PC-3 (cell line): Measurements from ENCODE around the gene ULBP3. TPM values are rescaled to one million over a fixed set of nuclear protein-coding genes. Genes with fewer than 3 reads are reported as not detected.
A peak's percentile ranks its signal among the peaks of the same experiment; 100 is the strongest.
"Not testable (repeated sequence)": the region's sequence is repeated elsewhere in the genome, so short reads cannot be mapped to it uniquely, and the experiment has no call there.

Experiments
- ATAC-seq: fragments of 200-7000 bp; cut with Tn5 transposase; 2 replicates; pipeline ENCODE4 v1.9.1; 2020; ENCODE audit warnings: mild to moderate bottlenecking, moderate library complexity
- BruUV-seq: library from RNA; stranded (reverse); fragments of 400-500 nt; replicated peaks from 2 replicates; lab custom pipeline; 2021; lab: Mats Ljungman, UMichigan
- CTCF ChIA-PET: fragments of 300-600 bp; sonication (Branson Sonifier 250); formaldehyde crosslinking; loops from one replicate; lab custom pipeline; 2022; ENCODE audit warnings: antibody characterized with exemption; lab: Charles Lee
- POLR2A ChIA-PET: fragments of 300-600 bp; sonication (Branson Sonifier 250); formaldehyde crosslinking; loops from one replicate; lab custom pipeline; 2022; ENCODE audit warnings: antibody characterized with exemption; ENCODE audit not compliant: unreplicated experiment; lab: Charles Lee
- DNase-seq: peaks from one replicate; pipeline ENCODE4 v3.0.0-alpha.2; 2015
- H2AFZ ChIP-seq: fragments of 300-600 bp; sonication (generic); 2 replicates; pipeline ENCODE4 v1.6.0; 2016; ENCODE audit warnings: antibody characterized with exemption, low read length
- H3F3A ChIP-seq: fragments of 300-600 bp; sonication (generic); one replicate; pipeline ENCODE4 v1.6.0; 2017; ENCODE audit warnings: antibody characterized with exemption, low read length, control low read depth, mild to moderate bottlenecking; ENCODE audit not compliant: unreplicated experiment
- H3K27ac ChIP-seq: fragments of 300-600 bp; sonication (generic); 2 replicates; pipeline ENCODE4 v1.5.1; 2016; ENCODE audit warnings: mild to moderate bottlenecking, low read length
- H3K27me3 ChIP-seq: fragments of 300-600 bp; sonication (generic); 2 replicates; pipeline ENCODE4 v1.6.1; 2016; ENCODE audit warnings: low read length, mixed read lengths
- H3K36me3 ChIP-seq: fragments of 300-600 bp; sonication (generic); 2 replicates; pipeline ENCODE4 v1.6.1; 2016; ENCODE audit warnings: low read depth, mixed run types, low read length, mixed read lengths
- H3K4me1 ChIP-seq: fragments of 300-600 bp; sonication (generic); 2 replicates; pipeline ENCODE4 v1.5.1; 2016; ENCODE audit warnings: low read length; ENCODE audit not compliant: insufficient read depth
- H3K4me2 ChIP-seq: fragments of 300-600 bp; sonication (generic); 2 replicates; pipeline ENCODE4 v1.6.0; 2016; ENCODE audit warnings: low read length
- H3K4me3 ChIP-seq: fragments of 300-600 bp; sonication (generic); 2 replicates; pipeline ENCODE4 v1.5.1; 2016; ENCODE audit warnings: mild to moderate bottlenecking, low read length, mixed read lengths
- H3K79me2 ChIP-seq: fragments of 300-600 bp; sonication (generic); 2 replicates; pipeline ENCODE4 v1.6.1; 2017; ENCODE audit warnings: low read length, mixed read lengths
- H3K9ac ChIP-seq: fragments of 300-600 bp; sonication (generic); 2 replicates; pipeline ENCODE4 v1.6.0; 2016; ENCODE audit warnings: mild to moderate bottlenecking, low read length
- H3K9me2 ChIP-seq: fragments of 300-600 bp; sonication (generic); replicated peaks from 2 replicates; pipeline ENCODE4 v1.6.1; 2016; ENCODE audit warnings: mixed run types, low read length, mixed read lengths
- H3K9me3 ChIP-seq: fragments of 300-600 bp; sonication (generic); 2 replicates; pipeline ENCODE4 v1.6.1; 2016; ENCODE audit warnings: low read length, mixed read lengths
- H4K20me1 ChIP-seq: fragments of 300-600 bp; sonication (generic); 2 replicates; pipeline ENCODE4 v1.6.1; 2016; ENCODE audit warnings: low read length, mixed read lengths
- CTCF ChIP-seq: fragments of 300-600 bp; sonication (generic); conservative IDR thresholded peaks from 2 replicates; pipeline ENCODE4 v1.5.1; 2017; ENCODE audit warnings: antibody characterized with exemption, low read depth, mild to moderate bottlenecking, low read length
- EZH2 ChIP-seq: fragments of 300-600 bp; sonication (generic); IDR thresholded peaks from one replicate; pipeline ENCODE4 v1.6.1; 2017; ENCODE audit warnings: antibody characterized with exemption, mild to moderate bottlenecking, low read length; ENCODE audit not compliant: unreplicated experiment
- EZH2phosphoT487 ChIP-seq: fragments of 300-600 bp; sonication (generic); IDR thresholded peaks from 2 replicates; pipeline ENCODE4 v1.6.1; 2018; ENCODE audit warnings: mild to moderate bottlenecking, antibody characterized with exemption, low read length, borderline replicate concordance
- intact Hi-C: fragments of 100-400 bp; cut with micrococcal nuclease; formaldehyde crosslinking; loops from 2 replicates; pipeline ENCODE4 v1.9.0; 2023
- total RNA-seq: library from RNA; depleted of rRNA; stranded (reverse); fragments of >200 nt; gene quantifications from 2 replicates; pipeline ENCODE4 v1.2.3, GENCODE V29; 2014

The ULBP3 gene
- total RNA-seq, 1 experiment from 2014 or later = 20.5 TPM

- intact Hi-C loops = loop anchor here (5.0 to 10.0 kb wide), 3 partner anchors 294 to 798 kb away; partner anchors contain the start of gene GINM1
- TF ChIP-seq EZH2 (no peak), CTCF (no peak), EZH2phosphoT487 (no peak)
- CTCF ChIA-PET = no interaction called here
Measured at GRCh38 chr6:150018846-150019580, 49.9 kb downstream of the ULBP3 start.

GRCh38 chr6:150017186-150017521, 51.8 kb downstream of the ULBP3 start:
- H4K20me1 ChIP-seq, H3K79me2 ChIP-seq, H3K4me3 ChIP-seq, H3K9me3 ChIP-seq, H3K27me3 ChIP-seq, DNase-seq, H3K4me1 ChIP-seq, POLR2A ChIA-PET, H3K9ac ChIP-seq, H2AFZ ChIP-seq, H3K4me2 ChIP-seq, H3F3A ChIP-seq, H3K36me3 ChIP-seq, H3K9me2 ChIP-seq, BruUV-seq, H3K27ac ChIP-seq, ATAC-seq: not testable (repeated sequence)
- TF ChIP-seq CTCF = peak; percentile 25; the same call in 1 of the 2 replicates
- intact Hi-C loops = loop anchor here (1.0 to 10.0 kb wide), 4 partner anchors 83 to 800 kb away; partner anchors contain the start of gene GINM1
- CTCF ChIA-PET = interaction anchor here (0.6 kb wide), 1 partner anchor 66 kb away, joined by 4 read pairs; no protein-coding TSS in a partner anchor

More at GRCh38 chr6:150018846-150019580, 49.9 kb downstream of the ULBP3 start:
- Histone ChIP-seq H3K4me3 (no peak overlapping the region), H3F3A (no peaks in the 10 kb centered on the region), H3K36me3 (no peaks in the 10 kb centered on the region), H3K9me3 (no peaks in the 10 kb centered on the region), H2AFZ (no peak overlapping the region), H4K20me1 (no peaks in the 10 kb centered on the region), H3K4me1 (no peaks in the 10 kb centered on the region), H3K27me3 (no peaks in the 10 kb centered on the region), H3K79me2 (no peaks in the 10 kb centered on the region), H3K9me2 (no peaks in the 10 kb centered on the region), H3K27ac (no peak overlapping the region), H3K4me2 (no peak overlapping the region), H3K9ac (no peak overlapping the region)
- no peak for ATAC-seq
- POLR2A ChIA-PET = no interaction called here
- no TSS peak for BruUV-seq
- no peak for DNase-seq
